Keratinocyte (primary cell): ENCODE measurements around the gene LRRC27. TPM values are rescaled to one million over a fixed set of nuclear protein-coding genes. Genes with fewer than 3 reads are reported as not detected.
A peak's percentile ranks its signal among the peaks of the same experiment; 100 is the strongest.

ENCODE experiments used
- DNase-seq: peaks from one replicate; pipeline ENCODE4 v3.0.0-alpha.2; 2011; ENCODE audit warnings: low read depth, missing footprints, low spot score
- FAIRE-seq: peaks from 2 replicates; lab custom pipeline; 2011; peaks lifted over from hg19 to GRCh38; lab: Jason Lieb, UNC
- H2AFZ ChIP-seq: 2 replicates; pipeline ENCODE4 v1.6.0; 2012; ENCODE audit warnings: low read length, control low read depth, inconsistent platforms; ENCODE audit not compliant: control insufficient read depth
- H3K27ac ChIP-seq: 2 replicates; pipeline ENCODE4 v1.5.1; 2011; ENCODE audit warnings: low read length; ENCODE audit not compliant: control insufficient read depth, insufficient read depth
- H3K27me3 ChIP-seq: 3 replicates; pipeline ENCODE4 v1.6.0; 2011; ENCODE audit warnings: low read length; ENCODE audit not compliant: control insufficient read depth, insufficient read depth; ENCODE audit errors: extremely low read depth
- H3K36me3 ChIP-seq, 2 experiments: 2 replicates in 1 of 2; 3 replicates in 1 of 2; pipeline ENCODE4 v1.5.1; 2011; ENCODE audit warnings: low read length in 2 of 2, mild to moderate bottlenecking in 1 of 2; ENCODE audit not compliant: control insufficient read depth in 2 of 2, insufficient read depth in 2 of 2; ENCODE audit errors: extremely low read depth in 1 of 2
- H3K4me1 ChIP-seq: 3 replicates; pipeline ENCODE4 v1.5.1; 2011; ENCODE audit warnings: low read length; ENCODE audit not compliant: control insufficient read depth, insufficient read depth; ENCODE audit errors: extremely low read depth
- H3K4me2 ChIP-seq: 3 replicates; pipeline ENCODE4 v1.6.0; 2011; ENCODE audit warnings: low read depth, low read length; ENCODE audit not compliant: control insufficient read depth, insufficient read depth; ENCODE audit errors: extremely low read depth
- H3K4me3 ChIP-seq, 3 experiments: fragments of 200-600 bp in 1 of 3; sonication (generic) in 1 of 3; 2 replicates in 2 of 3; 3 replicates in 1 of 3; pipeline ENCODE4 v1.5.1; 2011 to 2016; ENCODE audit warnings: low read length in 3 of 3, mild to moderate bottlenecking in 3 of 3, control low read depth in 2 of 3, inconsistent platforms in 1 of 3, low read depth in 1 of 3, mixed read lengths in 1 of 3, mixed run types in 1 of 3, moderate library complexity in 1 of 3; ENCODE audit not compliant: control insufficient read depth in 2 of 3, insufficient read depth in 2 of 3; ENCODE audit errors: extremely low read depth in 1 of 3
- H3K79me2 ChIP-seq: 2 replicates; pipeline ENCODE4 v1.6.0; 2012; ENCODE audit warnings: low read length; ENCODE audit not compliant: control insufficient read depth, insufficient read depth
- H3K9ac ChIP-seq: 3 replicates; pipeline ENCODE4 v1.6.0; 2011; ENCODE audit warnings: low read length; ENCODE audit not compliant: control insufficient read depth, insufficient read depth; ENCODE audit errors: extremely low read depth
- H3K9me1 ChIP-seq: 3 replicates; pipeline ENCODE4 v1.6.0; 2011; ENCODE audit warnings: low read length; ENCODE audit not compliant: control insufficient read depth, insufficient read depth; ENCODE audit errors: extremely low read depth
- H3K9me3 ChIP-seq: 2 replicates; pipeline ENCODE4 v1.5.1; 2012; ENCODE audit warnings: low read depth, low read length; ENCODE audit not compliant: control insufficient read depth
- H4K20me1 ChIP-seq: 3 replicates; pipeline ENCODE4 v1.6.0; 2011; ENCODE audit warnings: low read length; ENCODE audit not compliant: control insufficient read depth, insufficient read depth; ENCODE audit errors: extremely low read depth
- EZH2 ChIP-seq: IDR thresholded peaks from one replicate; pipeline ENCODE4 v1.6.1; 2012; ENCODE audit warnings: inconsistent platforms, mild to moderate bottlenecking, low read length, moderate library complexity
- dilution Hi-C: fragments of 300-500 bp; cut with MboI; formaldehyde crosslinking; loops from one replicate; pipeline ENCODE4 v1.7.0; 2020; ENCODE audit warnings: low sequenced_read_pairs; ENCODE audit not compliant: extremely low pct_ligation_motif_present
- polyA plus RNA-seq, 5 experiments: library from polyadenylated mRNA; depleted of rRNA in 3 of 5; stranded (reverse) in 3 of 5; stranded (forward) in 1 of 5; unstranded in 1 of 5; fragments of >200 nt; gene quantifications; 1 replicate in 1 of 5; 2 replicates in 3 of 5; 3 replicates in 1 of 5; pipeline versions ENCODE4 v1.2.1 to v1.2.3, GENCODE V29; 2011 to 2012; ENCODE audit warnings: missing spikeins in 2 of 5, low read depth in 1 of 5, low replicate concordance in 1 of 5
- TF ChIP-seq, protein P1 (sequence below), 3 experiments: IDR thresholded peaks in 1 of 3; conservative IDR thresholded peaks in 1 of 3; optimal IDR thresholded peaks in 1 of 3; 2 replicates in 2 of 3; 3 replicates in 1 of 3; pipeline versions ENCODE3 to v1.5.1; 2011; ENCODE audit warnings: low read length in 3 of 3, mild to moderate bottlenecking in 3 of 3, moderate library complexity in 2 of 3, control low read depth in 1 of 3, inconsistent platforms in 1 of 3; ENCODE audit not compliant: insufficient read depth in 2 of 3; ENCODE audit errors: extremely low read depth in 1 of 3

The LRRC27 gene
- polyA plus RNA-seq, 1 donor (not counting 4 experiments of a cell fraction or from before 2014, with no cell fraction given): 3.0 TPM

DNA sequence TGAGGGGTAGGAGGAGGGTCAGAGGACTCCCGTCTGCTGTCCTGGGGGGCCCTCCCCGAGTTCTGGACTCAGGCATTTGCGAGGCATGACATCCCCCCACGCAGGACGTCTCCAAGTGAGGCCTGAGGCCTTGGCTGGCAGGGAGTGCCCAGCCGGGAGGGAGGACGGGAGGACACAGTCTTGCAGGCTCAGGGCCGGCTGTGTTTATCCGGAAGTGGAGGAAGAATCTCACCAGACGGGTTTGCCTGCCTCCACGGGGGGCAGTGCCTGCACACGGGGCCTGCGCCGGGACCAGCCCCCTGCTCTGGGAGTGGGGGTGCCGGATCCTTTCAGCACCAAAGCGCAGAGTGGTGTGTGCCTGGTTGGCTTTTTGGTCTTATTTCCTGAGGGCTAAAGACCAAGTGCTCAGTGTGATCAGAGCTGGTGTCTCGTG, 75.9 kb downstream of the LRRC27 start:
- H2AFZ ChIP-seq: peak overlapping the region; percentile 34
- FAIRE-seq: peak; percentile 85
- H3K9me3 ChIP-seq: no peaks in the 10 kb centered on the region
- dilution Hi-C loops: no loop called here
- no peaks in the 10 kb centered on the region for H3K27me3 ChIP-seq
- peaks cover 25% of the 10 kb centered on the region for H3K79me2 ChIP-seq
- TF ChIP-seq, protein P1, sequence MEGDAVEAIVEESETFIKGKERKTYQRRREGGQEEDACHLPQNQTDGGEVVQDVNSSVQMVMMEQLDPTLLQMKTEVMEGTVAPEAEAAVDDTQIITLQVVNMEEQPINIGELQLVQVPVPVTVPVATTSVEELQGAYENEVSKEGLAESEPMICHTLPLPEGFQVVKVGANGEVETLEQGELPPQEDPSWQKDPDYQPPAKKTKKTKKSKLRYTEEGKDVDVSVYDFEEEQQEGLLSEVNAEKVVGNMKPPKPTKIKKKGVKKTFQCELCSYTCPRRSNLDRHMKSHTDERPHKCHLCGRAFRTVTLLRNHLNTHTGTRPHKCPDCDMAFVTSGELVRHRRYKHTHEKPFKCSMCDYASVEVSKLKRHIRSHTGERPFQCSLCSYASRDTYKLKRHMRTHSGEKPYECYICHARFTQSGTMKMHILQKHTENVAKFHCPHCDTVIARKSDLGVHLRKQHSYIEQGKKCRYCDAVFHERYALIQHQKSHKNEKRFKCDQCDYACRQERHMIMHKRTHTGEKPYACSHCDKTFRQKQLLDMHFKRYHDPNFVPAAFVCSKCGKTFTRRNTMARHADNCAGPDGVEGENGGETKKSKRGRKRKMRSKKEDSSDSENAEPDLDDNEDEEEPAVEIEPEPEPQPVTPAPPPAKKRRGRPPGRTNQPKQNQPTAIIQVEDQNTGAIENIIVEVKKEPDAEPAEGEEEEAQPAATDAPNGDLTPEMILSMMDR (optimal IDR thresholded peaks at IDR 0.05 in 1 of 3, IDR thresholded peaks at IDR 0.05 in 1 of 3, conservative IDR thresholded peaks at IDR 0.05 in 1 of 3; ENCODE audit: extremely low read depth in 1 of 3, insufficient read depth in 2 of 3, low read length in 3 of 3): peak in 1 of 3 experiments; percentile 4
- TF ChIP-seq EZH2: no peak
- peak overlapping the region; percentile 45 for H3K27ac ChIP-seq
- peaks cover 46% of the 10 kb centered on the region for H3K4me1 ChIP-seq
- H3K4me2 ChIP-seq: peak overlapping the region; percentile 70
- H4K20me1 ChIP-seq: no peaks in the 10 kb centered on the region
- peaks cover 3 to 13% of the 10 kb centered on the region in 2 experiments for H3K36me3 ChIP-seq
- H3K9ac ChIP-seq: peak overlapping the region; percentile 48
- H3K4me3 ChIP-seq: peak overlapping the region; percentile 22 to 48 (median 44)
- no peak for DNase-seq
- H3K9me1 ChIP-seq: no peaks in the 10 kb centered on the region

- Histone ChIP-seq H4K20me1 (no peaks in the 10 kb centered on the region), H2AFZ (no peak overlapping the region), H3K9me1 (no peaks in the 10 kb centered on the region), H3K4me1 (peaks cover 50% of the 10 kb centered on the region), H3K9ac (peak overlapping the region; percentile 48), H3K4me2 (peak overlapping the region; percentile 70), H3K79me2 (peaks cover 24% of the 10 kb centered on the region), H3K36me3 (peaks cover 3 to 13% of the 10 kb centered on the region in 2 experiments), H3K27me3 (no peaks in the 10 kb centered on the region), H3K27ac (peak overlapping the region; percentile 45), H3K9me3 (no peaks in the 10 kb centered on the region), H3K4me3 (peak overlapping the region; percentile 22 to 48 (median 44))
- DNase-seq (no peak), FAIRE-seq (peak; percentile 83)
- TF ChIP-seq, protein P1 (optimal IDR thresholded peaks at IDR 0.05 in 1 of 3, IDR thresholded peaks at IDR 0.05 in 1 of 3, conservative IDR thresholded peaks at IDR 0.05 in 1 of 3; ENCODE audit: extremely low read depth in 1 of 3, insufficient read depth in 2 of 3, low read length in 3 of 3): no peak
- no peak for TF ChIP-seq EZH2
- dilution Hi-C loops: no loop called here
Observed at GRCh38 chr10:132408367-132408781, 76.4 kb downstream of the LRRC27 start.
